Esophagus muscularis mucosa (tissue), 4 donors: ENCODE results near the gene AMHR2.

ENCODE experiments used
- EP300 ChIP-seq: sonication (generic); formaldehyde crosslinking; IDR thresholded peaks from one replicate; pipeline ENCODE4 v1.6.1; 2017; ENCODE audit warnings: antibody characterized with exemption
- POLR2A ChIP-seq: fragments of 450-650 bp; IDR thresholded peaks from one replicate; pipeline ENCODE4 v1.6.1; 2017; ENCODE audit warnings: antibody characterized with exemption, moderate library complexity, mild to moderate bottlenecking, low read depth
- POLR2AphosphoS5 ChIP-seq, 2 donors: sonication (generic); formaldehyde crosslinking; IDR thresholded peaks; one replicate each; pipeline ENCODE4 v1.6.1; 2017; ENCODE audit warnings: antibody characterized with exemption in 2 of 2
- TF ChIP-seq, protein P1 (sequence below), 3 experiments: fragments of 200-600 bp in 2 of 3; fragments of 450-650 bp in 1 of 3; sonication (generic) in 2 of 3; IDR thresholded peaks; one replicate each; pipeline ENCODE4 v1.5.1; 2017 to 2019; ENCODE audit warnings: antibody characterized with exemption in 3 of 3, mild to moderate bottlenecking in 2 of 3, moderate library complexity in 1 of 3

DNA sequence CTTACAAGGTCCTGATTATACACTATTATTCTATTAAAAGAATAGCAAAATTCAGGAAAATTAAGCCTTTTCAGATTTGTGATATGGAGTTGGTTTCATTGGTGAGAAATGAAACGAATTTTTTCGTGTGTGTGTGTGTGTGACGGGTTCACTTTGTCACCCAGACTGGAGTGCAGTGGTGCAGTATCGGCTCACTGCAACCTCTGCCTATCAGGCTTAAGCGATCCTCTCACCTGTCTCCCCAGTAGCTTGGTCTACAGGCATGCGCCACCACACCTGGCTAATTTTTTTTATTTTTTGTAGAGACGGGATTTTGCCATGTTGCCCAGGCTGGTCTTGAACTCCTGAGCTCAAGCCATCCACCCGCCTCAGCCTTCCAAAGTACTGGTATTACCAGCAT, 37.9 kb downstream of the AMHR2 start:
- TF ChIP-seq POLR2A, result no peak
- TF ChIP-seq, protein P1, sequence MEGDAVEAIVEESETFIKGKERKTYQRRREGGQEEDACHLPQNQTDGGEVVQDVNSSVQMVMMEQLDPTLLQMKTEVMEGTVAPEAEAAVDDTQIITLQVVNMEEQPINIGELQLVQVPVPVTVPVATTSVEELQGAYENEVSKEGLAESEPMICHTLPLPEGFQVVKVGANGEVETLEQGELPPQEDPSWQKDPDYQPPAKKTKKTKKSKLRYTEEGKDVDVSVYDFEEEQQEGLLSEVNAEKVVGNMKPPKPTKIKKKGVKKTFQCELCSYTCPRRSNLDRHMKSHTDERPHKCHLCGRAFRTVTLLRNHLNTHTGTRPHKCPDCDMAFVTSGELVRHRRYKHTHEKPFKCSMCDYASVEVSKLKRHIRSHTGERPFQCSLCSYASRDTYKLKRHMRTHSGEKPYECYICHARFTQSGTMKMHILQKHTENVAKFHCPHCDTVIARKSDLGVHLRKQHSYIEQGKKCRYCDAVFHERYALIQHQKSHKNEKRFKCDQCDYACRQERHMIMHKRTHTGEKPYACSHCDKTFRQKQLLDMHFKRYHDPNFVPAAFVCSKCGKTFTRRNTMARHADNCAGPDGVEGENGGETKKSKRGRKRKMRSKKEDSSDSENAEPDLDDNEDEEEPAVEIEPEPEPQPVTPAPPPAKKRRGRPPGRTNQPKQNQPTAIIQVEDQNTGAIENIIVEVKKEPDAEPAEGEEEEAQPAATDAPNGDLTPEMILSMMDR (IDR thresholded peaks at IDR 0.05), result no peak
- TF ChIP-seq POLR2AphosphoS5 (IDR thresholded peaks at IDR 0.05), result no peak
- no peak for TF ChIP-seq EP300
